ENCODE results near the gene TAF5L.

GRCh38 chr1:229675396-229675795, 49.5 kb upstream of the TAF5L start:
- TF ChIP-seq CTCF (conservative IDR thresholded peaks at IDR 0.05; ENCODE audit: low read length) (no peak), EZH2phosphoT487 (IDR thresholded peaks at IDR 0.05; ENCODE audit: borderline replicate concordance) (no peak)

Measured in Loucy (cell line).